OCI-M1 (cell line): ENCODE measurements around the gene LTN1.
A peak's percentile ranks its signal among the peaks of the same experiment; 100 is the strongest.
"Not testable (repeated sequence)": the region's sequence is repeated elsewhere in the genome, so short reads cannot be mapped to it uniquely, and the experiment has no call there.

Source experiments
- DNase-seq: peaks from one replicate; lab custom pipeline; 2025; lab: John Stamatoyannopoulos, UW

Gene LTN1

GRCh38 chr21:28988146-28988545, 4.5 kb downstream of the LTN1 start:
- DNase-seq = not testable (repeated sequence)

GRCh38 chr21:28986677-28987076, 6.0 kb downstream of the LTN1 start:
- no peak for DNase-seq

GRCh38 chr21:28982637-28983036, 10.0 kb downstream of the LTN1 start:
- DNase-seq = no peak

DNA sequence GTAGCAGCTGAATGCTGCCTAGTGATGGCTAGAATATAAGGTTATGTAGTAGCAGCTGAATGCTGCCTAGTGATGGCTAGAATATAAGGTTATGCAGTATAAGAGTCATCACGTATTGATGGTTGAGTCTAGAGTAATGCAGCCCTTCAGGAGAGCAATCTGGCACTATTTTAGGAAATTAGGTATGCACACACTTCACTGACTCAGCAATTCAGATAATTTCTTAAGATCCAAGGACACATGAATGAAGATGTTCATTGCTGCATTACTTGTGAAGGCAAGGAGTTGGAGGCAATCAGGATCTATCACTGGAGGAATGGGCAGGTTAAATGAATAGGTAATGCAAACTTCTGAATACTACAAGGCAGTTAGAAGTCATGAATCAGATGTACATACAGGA, 13.6 kb downstream of the LTN1 start:
- DNase-seq = no peak

GRCh38 chr21:28975397-28975796, 17.3 kb downstream of the LTN1 start:
- no peak for DNase-seq

DNA sequence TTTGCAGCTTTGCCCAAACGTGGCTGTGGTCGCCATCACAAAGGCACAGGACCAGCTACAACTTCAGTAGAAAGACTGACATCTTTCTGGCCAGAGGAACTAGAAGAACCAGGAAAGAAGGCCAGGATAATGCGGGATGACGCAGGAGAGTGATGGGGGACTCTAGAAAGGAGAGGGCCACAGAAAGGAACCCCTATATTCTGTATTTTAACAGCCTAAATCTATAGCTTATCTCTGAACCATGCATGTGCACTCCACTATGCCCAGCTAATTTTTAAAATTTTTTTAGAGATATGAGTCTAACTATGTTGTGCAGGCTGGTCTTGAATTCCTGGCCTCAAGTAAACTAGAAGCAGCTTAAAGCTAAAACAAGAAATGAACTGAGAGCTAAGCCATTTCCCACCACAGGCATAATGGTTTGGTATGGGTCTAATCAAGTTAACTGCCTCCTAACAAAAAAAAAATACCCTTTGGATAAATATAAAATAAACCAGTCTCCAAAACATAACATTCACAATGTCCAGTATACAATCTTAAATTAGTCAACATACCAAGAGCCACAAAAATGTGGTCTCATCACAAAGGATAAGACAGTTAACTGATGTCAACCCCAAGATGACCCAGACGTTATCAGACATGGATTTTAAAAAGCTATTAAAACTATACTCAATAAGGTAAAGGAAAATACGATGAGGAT, 18.0 kb downstream of the LTN1 start:
- no peak for DNase-seq

GRCh38 chr21:28972398-28972797, 20.3 kb downstream of the LTN1 start:
- DNase-seq = no peak

- DNase-seq = no peak
These were observed 21.5 kb downstream of the LTN1 start for GRCh38 chr21:28971171-28971570.

DNA sequence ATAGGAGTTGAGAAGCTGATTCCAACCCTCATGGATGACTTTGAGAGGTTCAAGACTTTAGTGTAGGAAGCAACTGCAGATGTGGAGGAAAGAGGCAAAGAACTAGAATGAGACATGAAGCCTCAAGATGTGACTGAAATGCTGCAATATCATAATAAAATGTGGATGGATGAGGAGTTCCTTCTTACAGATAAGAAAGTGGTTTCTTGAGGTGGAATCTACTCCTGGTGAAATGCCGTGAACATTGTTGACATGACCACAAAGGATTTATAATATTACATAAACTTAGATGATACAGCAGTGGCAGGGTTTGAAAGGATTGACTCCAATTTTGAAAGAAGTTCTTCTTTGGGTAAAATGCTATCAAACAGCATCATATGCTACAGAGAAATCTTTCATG, 28.8 kb downstream of the LTN1 start:
- no peak for DNase-seq

GRCh38 chr21:28962465-28962864, 30.2 kb downstream of the LTN1 start:
- no peak for DNase-seq

- DNase-seq = no peak
These were observed 30.8 kb downstream of the LTN1 start for GRCh38 chr21:28961927-28962326.

DNA sequence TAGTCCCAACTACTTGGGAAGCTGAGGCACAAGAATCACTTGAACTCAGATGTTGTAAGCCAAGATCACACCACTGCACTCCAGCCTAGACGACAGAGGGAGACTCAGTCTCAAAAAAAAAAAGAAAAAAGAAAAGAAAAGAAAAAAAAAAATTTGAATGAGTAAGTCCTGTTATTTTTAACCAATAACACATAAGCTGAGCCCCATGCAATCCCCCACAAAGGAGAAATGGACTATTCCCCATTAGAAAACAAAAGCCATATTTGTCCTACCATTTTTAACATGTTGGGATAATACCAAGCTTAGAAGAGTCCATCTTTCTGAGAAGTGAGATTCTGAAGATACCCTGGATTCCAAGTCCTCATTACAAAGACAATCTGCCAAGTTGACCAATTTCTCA, 32.4 kb downstream of the LTN1 start:
- DNase-seq = no peak

GRCh38 chr21:28959367-28960099, 33.1 kb downstream of the LTN1 start:
- DNase-seq = no peak

DNA sequence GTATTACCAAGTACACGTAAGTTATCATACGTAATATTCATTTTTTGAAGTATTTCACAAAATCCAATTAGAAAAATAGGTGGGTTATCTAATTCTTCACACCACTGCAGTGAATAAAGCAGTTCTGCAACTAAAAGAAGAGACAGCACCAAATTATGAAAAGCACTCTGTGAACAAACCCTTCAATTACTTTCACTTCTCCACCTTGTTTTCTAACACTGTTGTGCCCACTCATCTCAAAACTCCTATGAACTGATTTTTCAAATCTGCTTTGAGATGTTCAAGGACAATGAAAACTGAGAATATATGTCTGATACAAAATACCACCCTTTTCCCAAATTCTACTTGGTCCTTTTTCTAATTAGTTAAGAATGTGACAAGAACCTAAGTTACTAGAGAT, 39.4 kb downstream of the LTN1 start:
- DNase-seq = no peak

DNA sequence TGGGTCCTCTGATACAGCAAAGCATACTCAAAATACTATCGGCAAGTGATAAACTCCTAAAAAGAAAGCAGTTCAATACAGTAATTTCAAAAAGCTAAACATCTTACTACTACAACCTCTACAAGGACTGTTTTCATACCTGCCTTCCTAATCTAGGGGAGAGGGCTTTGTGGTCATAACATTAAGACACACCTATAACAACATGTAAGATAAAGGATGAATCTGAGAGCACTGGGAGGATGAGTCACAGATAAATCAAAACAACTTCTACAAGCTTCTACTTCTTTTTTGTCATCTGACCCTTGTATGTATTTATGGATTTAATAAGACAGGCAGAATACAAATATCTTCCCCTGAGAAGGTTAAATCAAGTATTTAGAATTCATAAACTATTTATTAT, 40.0 kb downstream of the LTN1 start:
- no peak for DNase-seq

DNA sequence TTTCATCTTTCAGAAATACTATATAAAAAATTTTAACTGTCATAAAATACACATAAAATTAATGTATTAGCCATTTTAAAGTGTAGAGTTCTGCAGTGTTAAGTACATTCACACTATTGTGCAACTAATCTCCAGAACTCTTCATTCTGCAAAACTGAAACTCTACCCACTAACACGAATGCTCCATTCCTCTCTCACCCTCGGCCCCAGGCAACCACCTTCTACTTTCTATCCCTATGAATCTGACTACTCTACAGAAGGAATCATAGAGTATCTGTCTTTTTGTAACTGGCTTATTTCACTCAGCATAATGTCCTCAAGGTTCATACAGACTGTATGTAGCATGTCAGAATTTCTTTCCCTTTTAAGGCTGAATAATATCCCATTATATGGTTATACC, 43.4 kb downstream of the LTN1 start:
- no peak for DNase-seq

- DNase-seq = no peak
These were observed 48.4 kb downstream of the LTN1 start for GRCh38 chr21:28944296-28944695.

GRCh38 chr21:28943631-28944030, 49.0 kb downstream of the LTN1 start:
- DNase-seq = no peak

DNA sequence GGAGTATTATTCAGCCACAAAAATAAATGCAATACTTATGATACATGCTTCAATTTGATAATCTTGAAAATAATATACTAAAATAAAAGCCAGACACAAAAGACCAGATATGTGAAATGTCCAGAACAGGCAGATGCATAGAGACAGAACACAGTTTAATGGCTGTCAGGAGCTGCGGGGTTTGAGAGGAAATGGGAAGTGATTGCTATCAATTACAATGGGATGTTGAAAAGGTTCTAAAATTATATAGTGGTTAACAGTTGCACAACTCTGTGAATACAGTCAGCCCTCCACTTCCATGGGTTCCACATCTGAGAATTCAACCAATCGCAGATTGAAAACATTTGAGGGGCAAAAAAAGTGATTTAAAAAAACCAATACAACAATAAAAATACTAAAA, 54.0 kb downstream of the LTN1 start:
- peak; percentile 48 for DNase-seq

DNA sequence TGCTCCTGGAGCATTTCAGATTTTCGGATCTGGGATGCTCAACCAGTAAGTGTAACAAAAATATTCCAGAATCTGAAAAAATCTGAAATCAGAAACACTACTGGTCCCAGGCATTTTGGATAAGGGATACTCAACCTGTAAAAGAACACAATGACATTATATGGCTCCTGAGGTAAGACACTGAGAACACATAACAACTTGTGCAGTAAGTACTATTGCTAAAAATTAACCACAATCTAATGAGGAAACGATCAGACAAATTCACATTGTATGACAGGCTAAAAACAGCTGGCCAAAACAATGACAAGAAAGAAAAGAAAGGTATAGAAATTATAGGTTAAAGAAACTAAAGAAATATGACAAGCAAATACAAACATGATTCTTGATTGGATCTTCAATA, 54.9 kb downstream of the LTN1 start:
- DNase-seq = no peak

DNA sequence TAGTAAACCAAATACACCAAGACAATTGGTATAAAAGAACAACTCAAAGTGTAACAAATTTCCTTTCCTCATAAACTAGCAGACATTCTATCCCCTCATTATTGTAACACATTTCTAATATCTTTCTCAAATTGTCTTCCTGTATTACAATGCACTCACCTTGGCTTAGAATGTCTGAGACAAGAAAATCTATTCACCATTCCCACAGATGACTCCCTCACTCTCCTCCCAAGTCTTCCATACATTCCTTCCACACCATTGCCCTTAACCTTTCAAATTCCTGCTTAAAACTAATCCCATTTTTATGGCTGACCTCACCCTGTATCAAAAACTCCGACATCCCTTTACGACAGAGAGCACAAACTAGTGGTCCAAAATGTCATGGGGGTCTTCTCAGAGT, 56.0 kb downstream of the LTN1 start:
- DNase-seq = no peak

GRCh38 chr21:28936036-28936435, 56.6 kb downstream of the LTN1 start:
- no peak for DNase-seq

GRCh38 chr21:28932717-28933116, 60.0 kb downstream of the LTN1 start:
- DNase-seq = no peak
